ENCODE results near the gene MAP6.

The MAP6 gene

GRCh38 chr11:75654314-75654713 lies 14.5 kb downstream of the MAP6 start:
- ATAC-seq: peak; percentile 82
- TF ChIP-seq POU6F1 (CRISPR knock-in tag; IDR thresholded peaks at IDR 0.05; ENCODE audit: borderline replicate concordance, low read depth): no peak
- no peak for TF ChIP-seq CREB5 (CRISPR knock-in tag; IDR thresholded peaks at IDR 0.05; ENCODE audit: low read depth)
- TF ChIP-seq TCF4 (CRISPR knock-in tag; IDR thresholded peaks at IDR 0.05; ENCODE audit: borderline replicate concordance): no peak
- TF ChIP-seq OSR1 (CRISPR knock-in tag; IDR thresholded peaks at IDR 0.05): no peak
- no peak for TF ChIP-seq BACH2 (CRISPR knock-in tag; IDR thresholded peaks at IDR 0.05; ENCODE audit: borderline replicate concordance)
- TF ChIP-seq ZNF565 (CRISPR knock-in tag; conservative IDR thresholded peaks at IDR 0.05; ENCODE audit: low read depth): no peak
- TF ChIP-seq GLIS3 (CRISPR knock-in tag; IDR thresholded peaks at IDR 0.05): no peak
- no peak for TF ChIP-seq PATZ1 (CRISPR knock-in tag; IDR thresholded peaks at IDR 0.05; ENCODE audit: borderline replicate concordance)
- TF ChIP-seq TSHZ2 (CRISPR knock-in tag; IDR thresholded peaks at IDR 0.05): no peak
- TF ChIP-seq CSRNP3 (CRISPR knock-in tag; IDR thresholded peaks at IDR 0.05): no peak
- no peak for TF ChIP-seq SNAI2 (CRISPR knock-in tag; IDR thresholded peaks at IDR 0.05)
- TF ChIP-seq ZNF70 (CRISPR knock-in tag; IDR thresholded peaks at IDR 0.05): no peak

- TF ChIP-seq TSHZ2 (CRISPR knock-in tag; IDR thresholded peaks at IDR 0.05) (no peak), RARB (CRISPR knock-in tag; IDR thresholded peaks at IDR 0.05) (no peak), ZNF8 (CRISPR knock-in tag; IDR thresholded peaks at IDR 0.05) (no peak), TCF4 (CRISPR knock-in tag; IDR thresholded peaks at IDR 0.05; ENCODE audit: borderline replicate concordance) (no peak), ZFP30 (CRISPR knock-in tag; IDR thresholded peaks at IDR 0.05) (no peak), PATZ1 (CRISPR knock-in tag; IDR thresholded peaks at IDR 0.05; ENCODE audit: borderline replicate concordance) (no peak), ZC3H10 (CRISPR knock-in tag; IDR thresholded peaks at IDR 0.05) (no peak), ZNF70 (CRISPR knock-in tag; IDR thresholded peaks at IDR 0.05) (no peak), ARNTL (CRISPR knock-in tag; IDR thresholded peaks at IDR 0.05; ENCODE audit: borderline replicate concordance, low read depth) (no peak), ESRRG (CRISPR knock-in tag; IDR thresholded peaks at IDR 0.05) (no peak), CSRNP3 (CRISPR knock-in tag; IDR thresholded peaks at IDR 0.05) (no peak)
Measured at GRCh38 chr11:75653532-75653931, 15.3 kb downstream of the MAP6 start.

More at GRCh38 chr11:75653532-75653931, 15.3 kb downstream of the MAP6 start:
- ATAC-seq: no peak

Measured in SK-N-SH treated with all-trans-retinoic acid at 6 μM for 48 hours (cell line).